T47D (cell line): ENCODE results near the gene NAPG.

Experiments used
- DNase-seq, 2 experiments: peaks; one replicate each; pipeline versions ENCODE4 v3.0.0 to v3.0.0-alpha.2; 2011 to 2012; ENCODE audit warnings: low read depth in 1 of 2, low spot score in 1 of 2
- JUND ChIP-seq: IDR thresholded peaks from 2 replicates; pipeline ENCODE4 v1.6.1; 2012; ENCODE audit warnings: low read depth
- in situ Hi-C: cut with HindIII; loops from 2 replicates; pipeline ENCODE4 v1.10.0; 2016; ENCODE audit warnings: low sequenced_read_pairs, low pct_unique_long_range_greater_than_20kb

The NAPG gene

GRCh38 chr18:10525697-10526560 lies at the start of gene NAPG:
TSS of gene NAPG (plus strand) at chr18:10526027. CDS start at chr18:10526103, 76 bp downstream.
- TF ChIP-seq JUND: no peak
- in situ Hi-C loops: no loop called here

GRCh38 chr18:10476338-10476791 lies 49.5 kb upstream of the NAPG start:
- in situ Hi-C loops: no loop called here
- no peak for TF ChIP-seq JUND
- DNase-seq: no peak

More at GRCh38 chr18:10525697-10526560, at the start of gene NAPG:
- DNase-seq: peak; percentile 72 to 90

GRCh38 chr18:10477121-10477862 lies 48.5 kb upstream of the NAPG start:
- DNase-seq: no peak
- in situ Hi-C loops: no loop called here

GRCh38 chr18:10477863-10478260 lies 48.0 kb upstream of the NAPG start:
- no peak for DNase-seq
- in situ Hi-C loops: no loop called here

More at GRCh38 chr18:10477121-10477862, 48.5 kb upstream of the NAPG start:
- no peak for TF ChIP-seq JUND

GRCh38 chr18:10481831-10482230 lies 44.0 kb upstream of the NAPG start:
- no peak for TF ChIP-seq JUND
- in situ Hi-C loops: no loop called here
- DNase-seq: no peak

More at GRCh38 chr18:10477863-10478260, 48.0 kb upstream of the NAPG start:
- TF ChIP-seq JUND: no peak

- in situ Hi-C loops: no loop called here
- TF ChIP-seq JUND: no peak
- DNase-seq: no peak
These were observed 43.4 kb upstream of the NAPG start for GRCh38 chr18:10482363-10482984.

- no peak for TF ChIP-seq JUND
- no peak for DNase-seq
These were observed 42.6 kb upstream of the NAPG start for GRCh38 chr18:10482985-10483949.

GRCh38 chr18:10485475-10485874 lies 40.4 kb upstream of the NAPG start:
- no peak for TF ChIP-seq JUND
- no peak for DNase-seq
- in situ Hi-C loops: no loop called here

More at GRCh38 chr18:10482985-10483949, 42.6 kb upstream of the NAPG start:
- in situ Hi-C loops: no loop called here

GRCh38 chr18:10486362-10486761 lies 39.5 kb upstream of the NAPG start:
- no peak for TF ChIP-seq JUND
- in situ Hi-C loops: no loop called here
- no peak for DNase-seq

- in situ Hi-C loops: no loop called here
- no peak for DNase-seq
- TF ChIP-seq JUND: no peak
These were observed 38.7 kb upstream of the NAPG start for GRCh38 chr18:10487154-10487553.

- in situ Hi-C loops: no loop called here
- DNase-seq: no peak
- no peak for TF ChIP-seq JUND
These were observed 37.8 kb upstream of the NAPG start for GRCh38 chr18:10488017-10488416.
